Mesothelial cell of epicardium (in vitro differentiated cells): Measurements from ENCODE around the gene RELA. TPM values are rescaled to one million over a fixed set of nuclear protein-coding genes. Genes with fewer than 3 reads are reported as not detected.
A peak's percentile ranks its signal among the peaks of the same experiment; 100 is the strongest.

Source experiments
- DNase-seq, 2 experiments: peaks; one replicate each; pipeline ENCODE4 v3.0.0; 2021; ENCODE audit warnings: low spot score in 2 of 2; ENCODE audit not compliant: unreplicated experiment in 2 of 2
- H3K27ac Mint-ChIP-seq: 2 replicates; pipeline ENCODE4 v1.8.0; 2021; ENCODE audit warnings: mixed read lengths
- H3K27me3 Mint-ChIP-seq: 2 replicates; pipeline ENCODE4 v1.8.0; 2021; ENCODE audit warnings: low read depth, mixed read lengths
- H3K36me3 Mint-ChIP-seq: 2 replicates; pipeline ENCODE4 v1.8.0; 2021; ENCODE audit warnings: mixed read lengths
- H3K4me1 Mint-ChIP-seq: 2 replicates; pipeline ENCODE4 v1.8.0; 2021; ENCODE audit warnings: mixed read lengths
- H3K4me3 Mint-ChIP-seq: 2 replicates; pipeline ENCODE4 v1.8.0; 2021; ENCODE audit warnings: mild to moderate bottlenecking, moderate library complexity, mixed read lengths
- H3K9me3 Mint-ChIP-seq: 2 replicates; pipeline ENCODE4 v1.8.0; 2021; ENCODE audit warnings: mixed read lengths
- total RNA-seq: library from RNA; stranded (reverse); gene quantifications from 3 replicates; pipeline ENCODE4 v1.2.1, GENCODE V29; 2021
- TF ChIP-seq, protein P1 (sequence below): fragments of 200-600 bp; sonication (generic); IDR thresholded peaks from one replicate; pipeline ENCODE4 v1.5.0; 2021; ENCODE audit warnings: antibody characterized with exemption; ENCODE audit not compliant: unreplicated experiment

Gene RELA
- total RNA-seq, 1 donor from 2014 or later, result 96.8 TPM

DNA sequence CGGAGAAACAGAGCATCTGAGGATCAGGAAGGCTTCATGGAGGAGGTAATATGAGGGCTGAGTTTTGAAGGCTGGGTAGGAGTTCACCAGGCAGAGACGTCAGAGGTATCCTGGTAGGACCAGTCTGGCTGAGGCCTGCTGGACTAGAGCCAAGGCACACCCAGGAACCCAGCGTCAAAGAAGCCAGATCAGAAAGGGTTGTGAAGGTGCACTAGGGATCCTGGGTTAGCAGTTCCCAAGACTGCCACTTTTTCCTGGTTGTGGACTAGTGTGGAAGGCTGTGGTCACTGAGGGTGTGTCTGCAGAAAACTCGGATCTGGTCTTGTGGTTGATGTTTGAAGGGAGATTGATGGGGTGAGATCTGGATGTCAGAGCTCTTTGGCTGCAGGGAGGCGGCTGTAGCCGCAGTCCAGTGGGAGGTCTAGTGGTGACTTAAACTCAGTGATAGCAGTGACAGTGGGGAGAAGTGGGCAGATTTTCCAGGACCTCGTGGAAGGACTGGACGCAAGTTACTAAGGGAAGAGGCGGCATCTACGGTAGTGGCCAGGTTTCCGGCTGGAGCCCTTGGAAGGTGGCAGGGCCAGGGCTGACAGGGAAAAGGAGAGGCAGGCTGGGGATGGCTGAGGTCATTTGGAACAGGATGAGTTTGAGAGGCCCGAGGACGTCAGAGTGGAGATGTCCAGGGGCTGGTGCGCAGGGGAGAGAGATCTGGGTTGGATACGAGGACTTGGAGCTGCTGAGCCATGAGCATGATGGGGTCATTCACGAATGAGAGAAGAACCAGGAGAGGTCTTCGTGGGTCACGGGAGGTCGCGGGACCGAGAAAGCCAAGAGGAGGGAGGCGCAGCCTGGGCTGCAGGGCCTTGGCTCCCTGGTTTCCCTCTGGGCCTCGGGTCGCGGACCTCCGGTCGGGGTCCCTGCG lies 10.9 kb downstream of the RELA start:
- TF ChIP-seq, protein P1, sequence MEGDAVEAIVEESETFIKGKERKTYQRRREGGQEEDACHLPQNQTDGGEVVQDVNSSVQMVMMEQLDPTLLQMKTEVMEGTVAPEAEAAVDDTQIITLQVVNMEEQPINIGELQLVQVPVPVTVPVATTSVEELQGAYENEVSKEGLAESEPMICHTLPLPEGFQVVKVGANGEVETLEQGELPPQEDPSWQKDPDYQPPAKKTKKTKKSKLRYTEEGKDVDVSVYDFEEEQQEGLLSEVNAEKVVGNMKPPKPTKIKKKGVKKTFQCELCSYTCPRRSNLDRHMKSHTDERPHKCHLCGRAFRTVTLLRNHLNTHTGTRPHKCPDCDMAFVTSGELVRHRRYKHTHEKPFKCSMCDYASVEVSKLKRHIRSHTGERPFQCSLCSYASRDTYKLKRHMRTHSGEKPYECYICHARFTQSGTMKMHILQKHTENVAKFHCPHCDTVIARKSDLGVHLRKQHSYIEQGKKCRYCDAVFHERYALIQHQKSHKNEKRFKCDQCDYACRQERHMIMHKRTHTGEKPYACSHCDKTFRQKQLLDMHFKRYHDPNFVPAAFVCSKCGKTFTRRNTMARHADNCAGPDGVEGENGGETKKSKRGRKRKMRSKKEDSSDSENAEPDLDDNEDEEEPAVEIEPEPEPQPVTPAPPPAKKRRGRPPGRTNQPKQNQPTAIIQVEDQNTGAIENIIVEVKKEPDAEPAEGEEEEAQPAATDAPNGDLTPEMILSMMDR, result no peak
- DNase-seq, result peak in 1 of 2 experiments; percentile 18
- H3K9me3 Mint-ChIP-seq, result no peaks in the 10 kb centered on the region
- H3K36me3 Mint-ChIP-seq, result peaks cover 18% of the 10 kb centered on the region
- H3K27me3 Mint-ChIP-seq, result peaks cover 1% of the 10 kb centered on the region
- peaks cover 41% of the 10 kb centered on the region for H3K4me1 Mint-ChIP-seq
- H3K4me3 Mint-ChIP-seq, result peak overlapping the region; percentile 57
- H3K27ac Mint-ChIP-seq, result peak overlapping the region; percentile 96

DNA sequence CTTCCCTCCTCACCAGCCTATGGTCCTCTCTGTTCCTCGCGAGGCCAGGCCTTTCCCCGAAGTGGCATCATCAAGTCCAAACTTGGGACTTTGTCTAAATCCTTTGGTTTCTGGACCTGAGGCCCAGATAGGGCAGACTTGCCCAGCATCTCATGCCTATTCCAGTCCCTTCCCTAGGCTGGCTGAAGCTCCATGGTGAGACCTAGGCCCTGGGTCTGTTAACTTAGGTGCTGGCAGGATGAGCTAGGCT lies 11.5 kb downstream of the RELA start:
- Mint-ChIP-seq H3K4me3 (peak overlapping the region; percentile 57), H3K9me3 (no peaks in the 10 kb centered on the region), H3K27ac (peak overlapping the region; percentile 96), H3K36me3 (peaks cover 15% of the 10 kb centered on the region), H3K4me1 (peaks cover 41% of the 10 kb centered on the region), H3K27me3 (peaks cover 1% of the 10 kb centered on the region)
- TF ChIP-seq, protein P1, result no peak
- no peak for DNase-seq

DNA sequence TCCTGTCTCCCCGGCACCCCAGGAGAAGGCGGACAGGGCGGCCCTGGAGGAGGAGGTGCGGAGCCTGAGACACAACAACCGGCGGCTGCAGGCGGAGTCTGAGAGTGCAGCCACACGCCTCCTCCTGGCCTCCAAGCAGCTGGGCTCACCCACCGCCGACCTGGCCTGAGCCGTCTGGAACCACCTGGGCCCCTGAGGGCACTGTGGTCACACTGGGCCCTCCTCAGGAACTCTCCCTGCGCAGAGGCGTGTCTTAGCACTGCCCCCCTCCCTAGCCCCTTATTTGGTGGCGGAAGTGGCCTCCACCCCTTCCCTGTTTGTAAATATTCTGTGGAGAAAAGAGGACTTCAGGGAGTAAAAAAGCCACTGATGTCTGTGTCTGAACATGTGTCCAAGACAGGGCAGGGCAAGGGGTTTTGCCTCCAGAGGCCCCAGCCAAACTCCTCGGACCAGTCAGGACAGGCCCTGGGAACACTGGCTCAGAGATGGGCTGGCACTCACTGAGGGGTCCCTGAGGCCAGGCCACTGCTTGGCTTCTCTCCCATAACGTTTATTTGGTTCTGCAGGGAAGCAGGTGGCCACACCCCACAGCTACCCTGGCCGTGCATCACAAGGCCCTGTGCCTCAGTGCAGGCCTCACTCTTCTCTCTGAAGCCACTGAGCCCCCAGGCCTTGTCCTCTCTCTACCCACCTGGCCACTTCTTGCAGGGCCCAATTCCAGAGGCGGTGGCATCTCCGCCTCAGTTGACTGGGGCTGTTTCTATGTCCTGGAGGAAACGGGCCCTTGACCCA lies 12.0 kb downstream of the RELA start:
- DNase-seq, result peak in 1 of 2 experiments; percentile 16
- TF ChIP-seq, protein P1, result no peak
- Mint-ChIP-seq H3K27me3 (peaks cover 1% of the 10 kb centered on the region), H3K36me3 (peaks cover 14% of the 10 kb centered on the region), H3K27ac (peak overlapping the region; percentile 96), H3K4me1 (peaks cover 42% of the 10 kb centered on the region), H3K4me3 (no peak overlapping the region), H3K9me3 (no peaks in the 10 kb centered on the region)

DNA sequence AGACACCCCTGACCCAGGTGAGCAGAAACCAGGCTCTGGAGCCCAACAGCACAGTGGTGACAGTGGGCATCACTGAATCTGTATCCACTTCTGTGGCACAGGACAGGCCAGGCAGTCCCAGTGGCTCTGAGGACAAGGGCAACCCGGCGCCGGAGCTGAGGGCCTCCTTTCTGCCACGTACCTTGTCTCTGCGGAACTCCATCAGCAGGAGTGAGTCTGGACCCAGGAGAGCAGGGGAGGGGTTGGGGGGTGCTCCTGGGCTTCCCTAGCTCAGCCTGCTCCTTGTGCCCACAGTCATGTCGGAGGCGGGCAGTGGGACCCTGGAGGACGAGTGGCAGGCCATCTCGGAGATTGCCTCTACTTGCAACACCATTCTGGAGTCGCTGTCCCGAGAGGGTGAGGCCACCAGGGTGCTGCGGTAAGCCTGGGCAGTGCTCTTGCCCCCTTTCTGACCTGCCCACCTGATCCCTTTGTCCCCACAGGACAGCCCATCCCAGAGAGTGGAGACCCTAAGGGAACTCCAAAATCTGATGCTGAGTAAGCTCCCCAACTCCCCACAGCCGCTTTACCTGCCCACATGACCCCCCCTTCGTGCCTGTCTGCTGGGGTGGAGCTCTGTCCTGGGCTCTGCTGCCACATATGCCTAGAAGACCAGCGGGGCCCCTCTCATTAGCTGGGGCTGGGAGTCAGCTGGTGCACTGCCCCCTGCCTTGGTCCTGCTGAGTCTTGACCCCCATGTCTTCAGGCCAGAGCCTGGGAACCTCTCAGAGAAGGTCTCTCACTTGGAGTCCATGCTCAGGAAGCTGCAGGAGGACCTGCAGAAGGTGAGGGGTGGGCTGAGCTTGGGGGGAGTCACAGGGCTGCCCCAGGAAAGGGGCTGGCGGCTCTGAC lies 12.8 kb downstream of the RELA start:
- Mint-ChIP-seq H3K9me3 (no peaks in the 10 kb centered on the region), H3K4me3 (no peak overlapping the region), H3K4me1 (peaks cover 47% of the 10 kb centered on the region), H3K27me3 (peaks cover 1% of the 10 kb centered on the region), H3K27ac (no peak overlapping the region), H3K36me3 (peaks cover 11% of the 10 kb centered on the region)
- DNase-seq, result no peak
- TF ChIP-seq, protein P1, result no peak

DNA sequence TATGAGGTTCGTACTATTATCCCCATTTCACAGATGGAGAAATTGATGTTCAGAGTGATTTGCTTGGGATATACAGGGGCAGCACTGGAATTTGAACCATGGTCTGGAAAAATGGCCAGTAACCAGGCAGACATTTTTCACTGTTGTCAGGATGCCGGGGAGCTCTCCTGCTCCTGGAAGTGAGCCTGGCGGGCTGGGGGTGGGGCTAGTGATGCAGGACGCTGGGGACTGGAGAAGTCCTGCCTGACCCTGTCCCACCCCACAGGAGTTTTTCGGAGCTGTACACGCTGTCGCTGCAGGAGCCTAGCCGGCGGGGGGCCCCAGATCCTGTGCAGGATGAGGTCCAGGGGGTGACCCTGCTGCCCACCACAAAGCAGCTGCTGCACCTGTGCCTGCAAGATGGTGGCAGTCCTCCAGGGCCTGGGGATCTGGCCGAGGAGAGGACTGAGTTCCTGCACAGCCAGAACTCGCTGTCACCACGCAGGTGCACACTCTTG lies 13.7 kb downstream of the RELA start:
- no peak for DNase-seq
- H3K36me3 Mint-ChIP-seq, result peaks cover 10% of the 10 kb centered on the region
- peaks cover 54% of the 10 kb centered on the region for H3K4me1 Mint-ChIP-seq
- no peak overlapping the region for H3K4me3 Mint-ChIP-seq
- no peaks in the 10 kb centered on the region for H3K9me3 Mint-ChIP-seq
- H3K27me3 Mint-ChIP-seq, result peaks cover 1% of the 10 kb centered on the region
- H3K27ac Mint-ChIP-seq, result no peak overlapping the region
- TF ChIP-seq, protein P1, result no peak
